Activated B cell treated with CpG ODN at 0.5 μM for 24 hours (primary cell): ENCODE measurements around the gene PEX13. TPM values are rescaled to one million over a fixed set of nuclear protein-coding genes. Genes with fewer than 3 reads are reported as not detected.
"Not testable (repeated sequence)": the region's sequence is repeated elsewhere in the genome, so short reads cannot be mapped to it uniquely, and the experiment has no call there.

ENCODE experiments used
- ATAC-seq: fragments of 200-7000 bp; cut with Tn5 transposase; one replicate; pipeline ENCODE4 v1.10.0; 2021; ENCODE audit warnings: low read depth, mild to moderate bottlenecking, moderate library complexity
- CTCF ChIA-PET: fragments of 350-600 bp; sonication (Branson Sonifier 250); formaldehyde crosslinking; loops from one replicate; lab custom pipeline; 2021; ENCODE audit warnings: antibody characterized with exemption; lab: Charles Lee
- POLR2A ChIA-PET: fragments of 350-600 bp; sonication (Branson Sonifier 250); formaldehyde crosslinking; loops from one replicate; lab custom pipeline; 2021; ENCODE audit warnings: antibody characterized with exemption; lab: Charles Lee
- DNase-seq: peaks from one replicate; pipeline ENCODE4 v3.0.0; 2022
- H3K27ac Mint-ChIP-seq: one replicate; pipeline ENCODE4 v1.8.0; 2020; ENCODE audit warnings: mixed read lengths
- H3K27me3 Mint-ChIP-seq: one replicate; pipeline ENCODE4 v1.8.0; 2021; ENCODE audit warnings: mixed read lengths
- H3K36me3 Mint-ChIP-seq: one replicate; pipeline ENCODE4 v1.8.0; 2021; ENCODE audit warnings: low read depth, mixed read lengths
- H3K4me1 Mint-ChIP-seq: one replicate; pipeline ENCODE4 v1.8.0; 2021; ENCODE audit warnings: mixed read lengths
- H3K4me3 Mint-ChIP-seq: one replicate; pipeline ENCODE4 v1.8.0; 2020; ENCODE audit warnings: mild to moderate bottlenecking, mixed read lengths
- H3K9me3 Mint-ChIP-seq: one replicate; pipeline ENCODE4 v1.8.0; 2020; ENCODE audit warnings: mixed read lengths
- intact Hi-C: fragments of 100-400 bp; cut with micrococcal nuclease; formaldehyde crosslinking; loops from one replicate; pipeline ENCODE4 v1.15.1; 2024
- total RNA-seq: library from RNA; stranded (reverse); gene quantifications from 2 replicates; pipeline ENCODE4 v1.2.3, GENCODE V29; 2022
- TF ChIP-seq, protein P1 (sequence below): fragments of 200-600 bp; IDR thresholded peaks from one replicate; pipeline ENCODE4 v1.8.0; 2022; ENCODE audit warnings: antibody characterized with exemption, mild to moderate bottlenecking

Gene PEX13
- total RNA-seq, 1 donor from 2014 or later, result 17.8 TPM

DNA sequence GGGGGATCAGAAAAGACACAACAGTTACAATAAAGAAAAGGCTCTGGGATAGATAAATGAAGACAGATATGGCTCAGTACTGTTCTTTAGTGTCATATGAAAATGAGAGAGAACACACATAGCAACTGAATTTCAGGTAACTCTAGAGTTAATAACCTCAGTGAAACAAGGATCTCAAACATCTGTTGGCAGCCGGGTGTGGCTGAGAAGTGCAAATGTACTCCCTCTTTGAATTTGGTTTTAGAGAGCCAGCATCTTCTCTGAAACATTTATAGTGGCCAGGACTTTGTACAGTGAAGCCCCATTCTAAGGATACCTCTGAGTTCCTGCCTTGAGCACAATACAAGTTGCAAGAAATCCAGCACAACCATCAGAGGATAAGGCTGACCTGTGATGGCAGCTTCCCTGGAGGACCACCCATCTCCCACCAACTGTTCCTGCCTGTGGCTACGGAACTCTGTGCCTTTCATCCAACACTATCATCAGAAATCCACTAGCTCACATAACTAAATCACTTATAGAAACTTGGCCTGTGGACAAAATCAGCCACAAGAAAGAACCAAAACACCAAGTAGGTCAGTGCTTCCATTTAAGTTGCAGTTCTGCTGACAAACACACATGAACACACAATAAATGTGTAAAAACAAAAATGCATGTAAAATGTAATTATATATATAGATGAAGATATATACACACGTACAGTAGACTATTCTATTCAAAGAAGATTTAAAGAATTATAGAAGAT, 37.3 kb upstream of the PEX13 start:
- Mint-ChIP-seq H3K27ac (peak overlapping the region; percentile 83), H3K9me3 (no peaks in the 10 kb centered on the region), H3K27me3 (no peaks in the 10 kb centered on the region), H3K4me1 (peaks cover 60% of the 10 kb centered on the region), H3K4me3 (peak overlapping the region; percentile 20), H3K36me3 (no peaks in the 10 kb centered on the region)
- ChIA-PET CTCF (interaction anchor here (1.6 kb wide), 1 partner anchor 19 kb away, joined by 4 read pairs; no protein-coding TSS in a partner anchor), POLR2A (interaction anchor here (0.6 to 0.7 kb wide), 2 partner anchors 9 to 258 kb away, joined by 3 to 4 read pairs; no protein-coding TSS in a partner anchor)
- DNase-seq (no peak), ATAC-seq (no peak)
- TF ChIP-seq, protein P1, sequence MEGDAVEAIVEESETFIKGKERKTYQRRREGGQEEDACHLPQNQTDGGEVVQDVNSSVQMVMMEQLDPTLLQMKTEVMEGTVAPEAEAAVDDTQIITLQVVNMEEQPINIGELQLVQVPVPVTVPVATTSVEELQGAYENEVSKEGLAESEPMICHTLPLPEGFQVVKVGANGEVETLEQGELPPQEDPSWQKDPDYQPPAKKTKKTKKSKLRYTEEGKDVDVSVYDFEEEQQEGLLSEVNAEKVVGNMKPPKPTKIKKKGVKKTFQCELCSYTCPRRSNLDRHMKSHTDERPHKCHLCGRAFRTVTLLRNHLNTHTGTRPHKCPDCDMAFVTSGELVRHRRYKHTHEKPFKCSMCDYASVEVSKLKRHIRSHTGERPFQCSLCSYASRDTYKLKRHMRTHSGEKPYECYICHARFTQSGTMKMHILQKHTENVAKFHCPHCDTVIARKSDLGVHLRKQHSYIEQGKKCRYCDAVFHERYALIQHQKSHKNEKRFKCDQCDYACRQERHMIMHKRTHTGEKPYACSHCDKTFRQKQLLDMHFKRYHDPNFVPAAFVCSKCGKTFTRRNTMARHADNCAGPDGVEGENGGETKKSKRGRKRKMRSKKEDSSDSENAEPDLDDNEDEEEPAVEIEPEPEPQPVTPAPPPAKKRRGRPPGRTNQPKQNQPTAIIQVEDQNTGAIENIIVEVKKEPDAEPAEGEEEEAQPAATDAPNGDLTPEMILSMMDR, result no peak
- intact Hi-C loops, result no loop called here

DNA sequence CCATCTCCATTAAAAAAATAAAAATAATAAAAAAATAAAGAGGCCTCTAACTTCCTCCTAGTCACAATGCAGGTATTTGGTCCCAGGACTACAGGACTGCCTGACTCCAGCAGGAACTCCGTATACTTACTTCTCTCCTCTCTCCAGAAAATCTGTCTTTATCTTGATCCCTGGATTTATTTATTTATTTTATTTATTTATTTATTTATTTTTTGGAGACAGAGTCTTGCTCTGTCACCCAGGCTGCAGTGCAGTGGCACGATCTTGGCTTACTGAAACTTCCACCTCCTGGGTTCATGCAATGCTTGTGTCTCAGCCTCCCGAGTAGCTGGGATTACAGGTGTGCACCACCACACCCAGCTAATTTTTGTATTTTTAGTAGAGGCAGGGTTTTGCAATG, 35.5 kb upstream of the PEX13 start:
- intact Hi-C loops, H3K36me3 Mint-ChIP-seq, H3K9me3 Mint-ChIP-seq, H3K27ac Mint-ChIP-seq, ATAC-seq, DNase-seq, CTCF ChIA-PET, H3K27me3 Mint-ChIP-seq, H3K4me3 Mint-ChIP-seq: not testable (repeated sequence)
- peaks cover 56% of the 10 kb centered on the region for H3K4me1 Mint-ChIP-seq
- POLR2A ChIA-PET, result interaction anchor here (1.1 kb wide), 1 partner anchor 11 kb away, joined by 6 read pairs; no protein-coding TSS in a partner anchor

DNA sequence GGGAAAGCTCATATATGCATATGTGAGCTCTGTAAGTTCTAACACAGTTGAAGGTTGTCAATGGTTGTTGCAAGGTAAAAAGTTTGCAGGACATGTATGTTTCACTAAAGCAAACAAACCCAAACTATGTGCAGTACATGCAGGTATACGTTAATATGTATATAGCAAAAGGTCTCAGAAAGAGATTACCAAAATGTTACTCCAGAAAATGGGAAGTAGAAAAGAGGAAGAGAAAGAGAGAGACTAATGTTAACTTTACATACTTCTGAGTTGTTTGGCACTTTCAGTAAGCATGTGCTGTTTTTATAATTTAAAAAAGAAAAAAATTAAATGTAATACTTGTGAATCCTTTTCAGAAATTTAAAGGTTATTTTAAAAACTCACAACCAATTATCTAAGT, 32.8 kb upstream of the PEX13 start:
- intact Hi-C loops, result loop anchor here (1.0 kb wide), 2 partner anchors 9 to 12 kb away; no protein-coding TSS in a partner anchor
- Mint-ChIP-seq H3K4me1 (peaks cover 48% of the 10 kb centered on the region), H3K27ac (peak overlapping the region; percentile 79), H3K27me3 (no peaks in the 10 kb centered on the region), H3K4me3 (peak overlapping the region; percentile 50), H3K9me3 (no peaks in the 10 kb centered on the region), H3K36me3 (no peaks in the 10 kb centered on the region)
- ATAC-seq, result peak; percentile 81
- TF ChIP-seq, protein P1, result no peak
- DNase-seq, result no peak
- ChIA-PET CTCF (no interaction called here), POLR2A (interaction anchor here (0.6 to 1.0 kb wide), 2 partner anchors 11 to 12 kb away, joined by 4 to 6 read pairs; no protein-coding TSS in a partner anchor)

DNA sequence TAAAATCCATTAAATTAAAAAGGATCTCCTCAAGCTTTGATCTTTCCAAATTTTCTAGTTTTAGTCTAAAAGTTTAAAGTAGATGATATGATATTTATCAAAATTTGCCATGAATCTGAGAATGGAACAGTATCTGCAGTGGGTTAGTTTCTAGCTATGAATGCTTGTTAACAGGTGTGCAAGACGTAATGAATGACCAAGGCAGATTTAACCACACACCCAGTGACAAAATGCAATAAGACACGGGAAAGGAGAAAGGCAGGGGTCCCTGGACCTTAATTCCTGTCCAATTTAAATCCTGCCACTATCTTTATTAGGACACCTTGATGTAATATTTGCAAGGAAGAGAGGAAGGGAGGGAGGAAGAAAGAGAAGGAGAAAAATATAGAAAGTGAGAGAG, 30.5 kb upstream of the PEX13 start:
- Mint-ChIP-seq H3K36me3 (peaks cover 9% of the 10 kb centered on the region), H3K4me1 (peaks cover 53% of the 10 kb centered on the region), H3K9me3 (peaks cover 1% of the 10 kb centered on the region), H3K27me3 (no peaks in the 10 kb centered on the region), H3K27ac (peak overlapping the region; percentile 88), H3K4me3 (peak overlapping the region; percentile 73)
- intact Hi-C loops, result no loop called here
- DNase-seq, result no peak
- TF ChIP-seq, protein P1, result no peak
- no peak for ATAC-seq
- POLR2A ChIA-PET, result interaction anchor here (0.9 to 2.1 kb wide), 8 partner anchors 9 to 180 kb away, joined by 3 to 28 read pairs (median 7); partner anchors contain the start of gene REL
- CTCF ChIA-PET, result interaction anchor here (0.6 to 2.2 kb wide), 5 partner anchors 10 to 169 kb away, joined by 3 to 8 read pairs (median 4); no protein-coding TSS in a partner anchor

DNA sequence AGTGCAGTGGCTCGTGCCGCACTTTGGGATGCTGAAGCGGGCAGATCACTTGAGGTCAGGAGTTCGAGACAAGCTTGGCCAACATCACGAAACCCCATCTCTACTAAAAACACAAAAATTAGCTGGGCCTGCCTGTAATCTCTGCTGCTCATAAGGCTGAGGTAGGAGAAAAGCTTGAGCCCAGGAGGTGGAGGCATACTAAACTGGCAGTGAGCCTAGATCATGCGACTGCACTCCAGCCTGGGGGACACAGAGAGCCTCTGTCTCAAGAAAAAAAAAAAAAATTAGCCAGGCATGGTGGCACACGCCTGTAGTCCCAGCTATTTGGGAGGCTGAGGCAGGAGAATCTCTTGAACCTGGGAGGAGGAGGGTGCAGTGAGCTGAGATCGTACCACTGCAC, 29.9 kb upstream of the PEX13 start:
- H3K4me3 Mint-ChIP-seq, H3K27me3 Mint-ChIP-seq, H3K9me3 Mint-ChIP-seq, intact Hi-C loops, DNase-seq, ATAC-seq: not testable (repeated sequence)
- Mint-ChIP-seq H3K4me1 (peaks cover 59% of the 10 kb centered on the region), H3K36me3 (peaks cover 12% of the 10 kb centered on the region), H3K27ac (peak overlapping the region; percentile 88)
- ChIA-PET POLR2A (interaction anchor here (0.6 to 2.1 kb wide), 10 partner anchors 9 to 232 kb away, joined by 3 to 28 read pairs (median 6); partner anchors contain the start of genes PAPOLG and REL), CTCF (interaction anchor here (0.7 to 2.2 kb wide), 4 partner anchors 10 to 170 kb away, joined by 3 to 8 read pairs (median 4); no protein-coding TSS in a partner anchor)
